GM19043 (cell line): ENCODE measurements around the gene ANKRD13B.

Experiments used
- ATAC-seq: cut with Tn5 transposase; IDR thresholded peaks from one replicate; pipeline ENCODE4 v1.9.1; 2021; ENCODE audit warnings: low read depth; ENCODE audit not compliant: unreplicated experiment

The ANKRD13B gene

DNA sequence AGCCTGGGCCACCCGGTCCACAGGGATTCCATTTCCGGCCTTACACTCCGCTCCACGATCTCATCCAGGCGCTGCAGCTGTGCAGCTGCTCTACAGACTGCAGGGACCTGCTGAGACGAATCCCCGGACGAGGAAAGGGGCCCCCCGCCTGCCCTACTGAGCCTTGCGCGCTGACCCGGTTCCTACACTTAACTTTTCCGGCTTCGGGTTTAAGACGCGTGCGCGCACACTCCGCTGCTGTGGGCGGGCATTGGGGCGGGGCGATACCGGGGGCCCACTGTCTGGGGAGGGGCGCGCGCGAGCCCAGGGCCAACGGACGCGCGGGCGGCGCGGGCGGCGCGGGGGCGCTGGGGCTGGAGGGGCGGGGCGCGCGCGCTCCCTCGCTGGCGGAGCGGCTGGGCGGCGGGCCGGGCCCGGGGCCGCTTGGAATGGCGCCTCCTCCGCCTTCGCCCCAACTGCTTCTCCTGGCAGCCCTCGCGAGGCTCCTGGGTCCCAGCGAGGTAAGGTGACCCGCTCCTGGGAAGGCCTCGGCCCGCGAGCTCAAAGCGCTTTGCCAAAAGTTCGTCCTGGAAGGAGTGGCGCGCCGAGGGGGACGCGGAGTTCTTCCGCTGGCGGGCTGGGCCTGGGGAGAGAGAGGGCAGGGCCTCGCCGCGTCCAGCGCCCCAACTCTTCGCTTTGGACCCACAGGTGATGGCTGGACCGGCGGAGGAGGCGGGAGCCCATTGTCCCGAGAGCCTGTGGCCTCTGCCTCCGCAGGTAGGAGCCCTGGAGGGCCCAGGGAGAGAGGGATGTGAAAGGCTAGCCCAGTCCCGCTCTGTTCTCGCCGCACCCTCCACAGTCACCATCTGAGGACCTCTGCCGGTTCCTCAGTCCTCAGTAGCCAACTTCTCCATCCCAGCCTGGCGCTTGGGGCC lies 24.3 kb upstream of the ANKRD13B start, which contains the start of gene TP53I13:
TSS of gene TP53I13 (plus strand) at position 371 of the 914 bp plus-strand sequence. CDS start at position 429, 58 bp downstream.
- peak; percentile 51 for ATAC-seq

DNA sequence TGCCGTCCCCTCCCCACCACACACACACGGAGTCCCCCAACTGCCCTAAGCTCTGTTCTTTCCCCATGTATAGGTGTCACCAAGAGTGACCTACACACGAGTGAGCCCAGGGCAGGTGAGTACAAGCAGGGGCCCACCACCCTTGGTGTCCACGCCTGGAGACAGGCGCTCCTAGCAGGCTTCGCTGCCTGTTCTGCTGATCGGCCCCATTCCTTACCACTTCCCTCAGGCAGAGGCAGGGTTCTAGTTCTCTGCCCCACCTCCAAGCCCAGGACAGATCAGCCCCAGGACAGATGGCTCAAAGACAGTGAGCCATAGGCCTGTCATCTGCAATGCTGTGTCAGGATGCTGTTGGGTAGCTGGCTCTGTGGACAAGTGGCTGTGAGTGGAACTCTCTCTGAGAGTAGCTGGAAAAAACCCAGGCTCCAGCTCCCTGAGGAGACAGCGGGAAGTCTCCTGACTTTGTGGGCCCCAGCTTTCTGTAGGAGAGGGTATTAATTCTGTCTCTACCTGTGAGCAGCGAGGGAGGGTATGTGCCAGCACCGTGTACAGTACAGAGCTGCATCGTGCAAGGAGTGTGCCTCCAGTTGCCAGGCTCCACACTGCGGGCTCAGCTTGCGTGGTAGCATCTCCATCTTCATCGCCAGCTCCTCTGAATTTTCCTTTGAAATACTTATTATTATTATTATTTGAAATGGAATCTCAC lies 23.5 kb upstream of the ANKRD13B start:
- no peak for ATAC-seq

DNA sequence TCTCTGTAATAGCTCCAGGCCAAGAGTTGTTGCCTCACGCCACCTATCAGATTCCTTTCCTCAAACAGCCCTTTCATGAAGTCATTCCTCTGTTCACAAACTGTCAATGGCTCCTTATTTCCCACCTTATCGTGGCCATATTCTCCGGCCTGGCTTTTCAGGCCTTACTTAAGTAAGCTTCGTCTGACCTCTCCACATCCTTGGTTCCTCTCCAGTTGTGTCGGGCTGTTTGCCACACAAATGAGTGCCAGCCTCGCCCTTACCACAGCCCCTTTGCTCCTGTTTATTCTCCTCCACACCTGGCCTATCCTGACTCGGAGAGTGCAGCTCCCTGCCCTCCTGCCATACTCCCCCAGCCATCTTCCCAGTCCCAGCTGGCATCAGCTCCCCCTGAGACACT lies 22.4 kb upstream of the ANKRD13B start:
- ATAC-seq: no peak

DNA sequence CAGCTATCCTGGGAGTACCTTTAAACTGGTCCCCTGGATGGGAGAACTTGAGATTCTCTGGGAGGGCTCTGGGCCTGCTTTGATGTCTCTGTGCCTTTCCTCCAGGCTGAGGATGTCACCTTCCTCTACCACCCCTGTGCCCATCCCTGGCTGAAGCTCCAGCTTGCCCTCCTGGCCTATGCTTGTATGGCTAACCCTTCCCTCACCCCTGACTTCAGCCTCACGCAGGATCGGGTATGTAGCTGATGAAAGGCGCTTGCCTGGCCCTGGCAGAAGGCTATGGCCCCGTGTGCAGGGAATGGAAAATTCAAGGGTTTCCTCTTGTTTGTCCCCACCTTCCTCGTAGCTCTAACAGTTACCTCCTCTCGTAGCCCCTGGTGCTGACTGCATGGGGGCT lies 21.4 kb upstream of the ANKRD13B start:
- ATAC-seq: no peak

DNA sequence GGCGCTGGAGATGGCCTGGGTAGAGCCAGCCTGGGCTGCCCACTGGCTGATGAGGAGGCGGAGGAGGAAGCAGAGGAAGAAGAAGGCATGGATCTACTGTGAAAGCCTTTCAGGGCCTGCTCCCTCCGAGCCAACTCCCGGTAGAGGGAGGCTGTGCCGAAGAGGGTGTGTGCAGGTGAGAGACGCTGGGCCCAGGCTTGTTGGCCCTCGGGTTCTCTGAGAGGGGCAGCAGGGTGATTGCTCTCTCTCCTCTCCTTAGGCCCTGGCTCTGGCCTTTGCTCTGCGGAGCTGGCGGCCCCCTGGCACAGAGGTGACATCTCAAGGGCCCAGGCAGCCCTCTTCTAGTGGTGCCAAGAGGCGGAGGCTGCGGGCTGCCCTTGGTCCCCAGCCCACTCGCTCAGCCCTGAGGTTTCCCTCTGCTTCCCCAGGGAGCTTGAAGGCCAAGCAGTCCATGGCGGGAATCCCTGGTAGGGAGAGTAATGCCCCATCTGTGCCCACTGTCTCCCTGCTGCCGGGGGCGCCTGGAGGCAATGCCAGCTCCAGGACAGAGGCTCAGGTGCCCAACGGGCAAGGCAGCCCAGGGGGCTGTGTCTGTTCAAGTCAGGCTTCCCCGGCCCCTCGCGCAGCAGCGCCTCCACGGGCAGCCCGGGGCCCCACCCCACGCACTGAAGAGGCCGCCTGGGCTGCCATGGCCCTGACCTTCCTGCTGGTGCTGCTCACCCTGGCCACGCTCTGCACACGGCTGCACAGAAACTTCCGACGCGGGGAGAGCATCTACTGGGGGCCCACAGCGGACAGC lies 20.9 kb upstream of the ANKRD13B start:
- ATAC-seq: no peak

DNA sequence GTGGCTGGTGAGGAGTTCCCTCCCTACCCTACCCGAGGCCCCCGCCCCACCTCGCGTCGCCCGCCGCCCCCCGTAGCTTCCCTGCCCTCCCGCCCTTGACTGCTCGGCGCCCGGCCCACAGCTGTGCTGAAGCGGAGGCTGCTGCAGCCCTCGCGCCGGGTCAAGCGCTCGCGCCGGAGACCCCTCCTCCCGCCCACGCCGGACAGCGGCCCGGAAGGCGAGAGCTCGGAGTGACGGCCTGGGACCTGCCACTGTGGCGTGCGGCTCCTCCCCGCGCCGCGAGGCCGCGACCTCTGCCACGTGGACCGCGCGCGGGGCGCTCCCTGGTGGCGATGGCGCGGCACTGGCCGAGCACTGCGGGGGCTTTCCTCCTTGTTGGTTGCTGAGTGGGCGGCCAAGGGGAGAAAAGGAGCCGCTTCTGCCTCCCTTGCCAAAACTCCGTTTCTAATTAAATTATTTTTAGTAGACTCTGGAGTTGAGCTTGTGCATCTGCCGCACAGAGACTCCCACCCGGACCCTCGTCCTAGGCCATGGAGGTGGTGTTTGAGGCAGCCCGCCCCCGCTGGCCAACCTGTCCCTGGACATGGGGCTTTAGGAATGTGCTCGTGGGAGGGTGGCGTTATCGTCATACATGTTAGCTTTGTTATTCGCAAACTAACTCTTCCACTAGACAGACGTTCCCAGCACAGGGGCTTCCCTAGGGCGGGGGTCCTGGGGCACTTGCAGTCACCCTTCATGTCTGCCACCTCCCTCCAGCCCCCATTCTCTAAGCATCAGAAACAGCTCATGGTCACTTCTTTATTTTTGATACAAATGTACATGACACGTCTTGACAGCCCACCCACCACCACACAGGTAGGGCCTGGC lies 20.0 kb upstream of the ANKRD13B start:
- no peak for ATAC-seq

DNA sequence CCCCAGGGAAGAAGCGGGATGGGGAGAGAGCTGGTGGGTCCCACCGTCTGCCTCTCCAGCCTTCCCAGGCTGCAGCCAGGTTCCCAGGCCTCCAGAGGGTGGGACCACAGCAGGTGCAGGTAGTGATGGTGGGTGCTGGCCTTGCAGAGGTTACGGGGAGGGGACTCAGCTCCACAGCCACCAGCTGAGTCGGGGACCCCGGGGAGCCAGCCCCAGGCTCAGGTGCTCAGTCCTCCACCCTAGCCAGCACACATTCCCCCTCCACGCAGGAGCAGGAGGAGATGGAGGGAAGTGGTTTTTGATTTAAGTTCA lies 19.4 kb upstream of the ANKRD13B start:
- ATAC-seq: no peak

DNA sequence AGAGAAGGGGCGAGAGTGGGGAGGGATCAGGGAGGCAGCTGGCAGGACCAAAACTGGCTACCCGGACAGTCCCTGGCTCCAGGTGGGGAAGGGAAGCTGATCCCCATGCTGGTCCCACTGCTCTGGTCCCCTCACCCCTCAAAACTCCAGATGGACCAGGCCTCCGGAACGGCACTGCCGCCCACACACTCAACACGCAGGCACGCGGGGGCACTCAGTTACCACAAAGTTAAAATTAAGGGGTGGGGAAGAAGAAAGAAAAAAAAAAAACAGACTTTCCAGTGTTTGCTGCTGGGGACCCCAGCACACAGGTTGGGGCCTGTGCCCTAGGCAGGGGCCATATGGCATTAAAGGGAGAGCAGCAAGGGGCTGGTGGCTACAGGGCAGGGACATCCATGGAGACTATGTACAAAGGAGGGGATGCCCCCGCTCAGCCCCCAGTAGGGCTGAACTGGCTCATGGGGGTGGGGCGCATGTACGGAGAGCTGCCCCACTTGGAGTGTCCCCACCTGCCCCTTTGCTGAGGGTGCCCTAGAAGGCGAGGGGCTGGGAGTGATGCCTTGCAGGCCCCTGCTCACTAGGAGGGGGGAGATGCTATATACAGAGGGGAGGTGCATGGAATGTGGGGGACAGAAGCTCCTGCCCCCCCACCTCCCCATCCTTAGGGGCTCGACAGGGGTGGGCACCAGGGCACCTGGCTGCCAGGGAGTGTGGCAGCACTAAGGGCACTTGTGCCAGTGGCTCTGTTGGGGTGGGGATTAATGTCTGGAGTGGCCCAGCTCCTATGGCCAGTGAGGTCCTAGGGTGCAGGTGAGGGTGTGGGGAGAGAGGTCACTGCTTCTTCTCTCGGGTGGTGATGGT lies 18.8 kb upstream of the ANKRD13B start:
- ATAC-seq: no peak

DNA sequence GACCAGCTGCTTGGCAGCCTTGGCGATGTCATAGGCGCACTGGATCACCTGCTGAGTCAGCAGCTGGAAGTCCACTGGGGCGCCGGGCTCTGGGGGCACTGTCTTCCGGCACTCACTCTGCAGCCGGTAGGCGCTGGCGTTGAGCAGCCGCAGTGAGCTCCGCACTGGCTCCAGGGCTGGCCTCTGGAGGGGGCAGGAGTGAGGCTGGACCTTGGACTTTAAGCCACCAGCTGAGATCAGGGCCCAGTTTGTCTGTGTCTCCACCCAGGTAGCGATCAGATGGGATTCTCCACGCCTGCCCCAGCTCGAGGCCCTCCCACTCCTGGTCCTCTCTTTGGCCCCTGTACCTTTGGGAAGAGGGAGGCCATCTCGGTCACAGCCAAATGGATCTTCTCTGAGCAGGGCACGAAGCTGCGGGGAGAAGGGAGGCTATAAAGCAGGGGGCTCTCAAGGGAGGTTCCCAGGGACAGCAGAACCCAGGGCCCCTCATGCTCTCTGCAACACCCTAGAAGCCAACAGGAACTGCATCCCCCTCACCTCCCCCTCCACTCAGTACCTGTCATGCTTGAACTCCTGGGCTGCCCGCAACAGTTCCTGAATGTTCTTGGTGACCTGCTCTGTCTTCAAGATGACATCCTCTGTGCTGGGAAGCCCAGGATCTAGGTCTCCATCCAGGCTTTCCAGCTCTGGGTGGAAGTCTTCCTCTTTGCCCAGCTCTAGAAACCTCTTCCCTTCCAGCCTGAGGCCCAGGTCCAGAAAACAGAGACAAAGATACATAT lies 18.0 kb upstream of the ANKRD13B start:
- no peak for ATAC-seq

DNA sequence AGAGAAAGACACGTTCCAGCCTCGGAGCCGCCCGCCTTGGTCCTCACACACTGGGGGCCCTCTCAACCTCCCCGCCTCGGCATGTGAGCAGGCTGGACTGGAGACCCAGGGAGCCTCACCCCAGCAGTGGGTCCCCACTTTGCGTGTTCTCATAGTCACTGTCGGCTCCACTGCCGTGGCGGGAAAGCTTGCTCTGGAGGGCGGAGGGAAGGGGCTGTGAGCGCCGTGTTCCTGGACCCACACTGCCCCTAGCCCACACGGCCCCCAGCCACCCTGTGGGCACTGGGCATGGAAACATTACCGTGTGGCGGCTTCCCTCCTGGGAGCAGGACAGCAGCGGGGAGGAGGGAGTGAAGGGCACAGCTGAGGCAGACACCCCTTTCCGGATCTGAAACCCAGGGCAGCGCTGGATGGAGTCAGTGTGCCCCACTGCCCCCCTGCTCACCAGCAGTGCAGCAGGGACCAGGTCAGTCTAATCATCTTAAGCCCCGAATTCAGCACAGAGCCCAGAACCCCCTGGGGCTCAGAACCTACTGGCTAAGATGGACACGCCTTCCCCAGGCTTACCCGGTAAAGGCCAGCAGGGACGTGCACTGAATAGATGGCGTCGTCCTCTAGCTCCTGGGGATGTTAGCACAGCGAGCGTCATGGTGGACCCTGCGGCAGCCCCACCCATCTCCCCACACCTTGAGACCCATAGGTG lies 17.3 kb upstream of the ANKRD13B start:
- no peak for ATAC-seq

DNA sequence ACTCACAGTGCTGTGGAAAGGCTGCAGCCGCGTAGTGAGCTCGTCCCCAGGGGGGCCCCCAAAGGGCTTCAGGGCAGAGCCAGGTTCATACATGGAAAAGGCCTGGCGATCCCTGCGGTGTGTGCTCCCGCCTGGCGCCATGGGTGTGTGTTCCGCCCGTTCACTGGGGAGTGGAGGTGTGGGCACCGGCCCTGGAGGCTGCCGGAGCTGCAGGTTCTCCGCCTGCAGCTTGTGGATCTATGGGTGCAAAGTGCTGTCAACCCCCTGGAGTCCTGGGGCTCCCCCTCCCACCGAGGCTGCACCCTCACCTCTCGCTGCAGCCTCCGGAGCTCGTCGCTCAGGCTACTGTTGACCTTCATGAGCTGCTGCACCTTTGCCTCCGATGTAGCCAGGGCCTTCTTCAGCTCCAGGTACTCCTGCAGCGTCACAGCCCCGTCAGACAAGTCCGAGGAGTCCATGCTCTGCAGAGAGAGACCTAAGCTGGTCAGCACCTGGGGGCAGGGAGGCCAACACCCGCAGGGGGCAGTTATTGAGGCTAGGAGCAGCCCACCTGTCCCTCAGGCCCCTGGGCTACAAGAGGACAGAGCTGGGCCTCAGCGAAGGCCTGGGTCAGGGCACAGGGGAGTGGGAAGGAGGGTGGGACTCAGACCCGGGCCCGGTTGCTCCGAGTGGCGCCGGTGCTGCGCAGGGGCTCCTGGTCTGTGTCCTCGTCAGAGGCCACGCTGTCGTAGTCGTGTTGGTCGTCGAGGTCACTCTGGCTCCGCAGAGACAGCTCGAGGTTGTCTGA lies 16.5 kb upstream of the ANKRD13B start:
- no peak for ATAC-seq

DNA sequence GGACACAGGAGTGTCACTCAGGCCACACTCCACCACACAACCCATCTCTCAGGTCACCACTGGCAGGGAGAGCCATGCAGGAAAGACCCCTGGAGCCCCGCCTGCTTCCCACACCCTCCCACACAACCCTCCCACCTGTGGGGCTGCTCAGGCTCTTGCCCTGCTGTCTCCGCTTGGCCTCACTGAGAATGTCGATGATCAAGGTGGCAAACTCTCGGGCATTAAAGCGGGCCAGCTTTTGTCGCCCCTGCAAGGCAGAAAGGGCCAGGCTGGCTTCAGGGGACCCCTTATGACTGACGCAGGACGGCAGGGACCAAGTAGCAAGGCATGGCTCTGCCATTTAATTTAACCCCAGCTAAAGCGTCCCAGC lies 15.9 kb upstream of the ANKRD13B start:
- no peak for ATAC-seq

DNA sequence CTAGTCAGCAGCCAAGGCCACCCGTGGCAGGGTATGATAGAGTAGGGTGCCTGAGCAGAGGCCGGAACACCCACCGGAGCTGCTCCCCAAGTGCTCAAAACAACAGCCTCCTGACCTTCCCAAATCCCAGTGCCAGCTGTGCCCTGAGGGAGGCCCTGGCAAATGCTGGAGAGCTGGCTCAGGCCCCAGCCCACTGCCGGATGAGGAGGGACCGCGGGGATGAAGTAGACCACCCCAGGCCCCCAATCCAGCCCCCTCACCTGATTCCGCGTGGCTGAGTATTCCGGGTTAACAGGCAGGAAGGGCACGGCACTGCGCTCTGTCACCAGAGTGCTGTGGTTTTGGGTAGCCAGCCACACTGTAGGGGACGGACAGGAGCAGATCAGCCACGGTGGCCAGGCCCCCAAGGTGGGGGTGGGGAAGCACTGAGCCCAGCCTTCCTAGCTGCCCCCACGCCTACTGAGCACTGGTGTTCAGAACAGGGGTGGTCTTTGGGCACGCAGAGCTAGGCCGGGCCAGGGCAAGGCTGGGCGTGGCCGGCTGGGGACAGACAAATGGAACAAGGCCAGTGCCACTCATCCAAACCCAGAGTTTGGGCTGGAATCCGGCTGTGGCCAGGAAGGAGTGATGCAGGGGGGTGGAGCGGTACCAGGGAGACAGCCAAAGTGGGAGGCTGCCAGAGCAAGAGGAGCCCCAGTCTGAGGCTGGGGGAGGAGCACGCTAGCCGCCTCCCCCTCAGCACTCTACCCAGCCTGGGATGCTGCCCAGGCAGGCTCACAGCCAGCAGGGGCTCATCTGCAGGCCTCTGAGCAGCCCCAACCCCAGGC lies 15.3 kb upstream of the ANKRD13B start:
- no peak for ATAC-seq

DNA sequence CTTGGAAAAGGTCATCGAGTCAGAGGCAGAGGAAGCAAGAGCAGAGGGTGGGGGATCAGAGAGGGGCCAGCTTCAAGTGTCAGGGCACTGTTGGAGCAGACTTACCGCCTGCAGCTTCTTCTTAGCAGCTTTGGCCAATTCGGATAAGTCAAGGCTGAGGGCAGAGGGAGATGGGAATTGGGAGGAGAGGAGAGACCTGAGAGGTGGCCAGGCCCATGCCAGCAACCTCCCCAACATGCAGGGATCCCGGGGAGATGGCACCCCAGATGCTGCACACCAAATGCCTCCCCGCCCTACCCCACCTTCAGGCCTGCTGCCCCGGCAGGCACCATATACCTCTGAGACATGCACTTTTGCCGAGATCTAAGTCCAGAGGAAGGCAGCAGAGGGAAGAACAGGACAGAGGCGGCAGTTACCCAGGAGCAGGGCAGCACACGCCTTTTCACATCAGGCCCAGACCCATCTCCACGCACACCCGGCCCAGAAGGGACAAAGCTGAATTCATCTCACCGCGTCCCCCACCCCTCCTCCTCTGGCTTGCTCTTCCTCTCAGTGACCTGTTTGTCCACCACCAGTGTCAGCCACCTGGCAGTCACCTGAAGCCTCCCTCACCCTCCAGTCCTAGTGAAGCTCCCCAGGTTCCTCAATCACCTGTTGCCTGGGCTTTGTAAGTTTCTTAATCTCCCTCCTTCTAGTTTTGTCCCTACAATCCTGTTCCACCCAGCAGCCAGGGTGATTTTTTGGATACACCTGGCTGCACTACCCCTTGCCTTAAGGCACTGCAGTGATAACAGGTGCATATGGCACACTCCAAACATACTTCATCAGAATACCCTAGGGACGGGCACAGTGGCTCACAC lies 14.1 kb upstream of the ANKRD13B start:
- no peak for ATAC-seq
